Naive thymus-derived CD4-positive, alpha-beta T cell (primary cell): Measurements from ENCODE around the gene SNX5. TPM values are rescaled to one million over a fixed set of nuclear protein-coding genes. Genes with fewer than 3 reads are reported as not detected.

Experiments used
- ATAC-seq: fragments of 150-1000 bp; cut with Tn5 transposase; 2 replicates; pipeline ENCODE4 v1.10.0; 2021; ENCODE audit warnings: mild to moderate bottlenecking, moderate library complexity
- CTCF ChIA-PET: fragments of 350-600 bp; sonication (Branson Sonifier 250); formaldehyde crosslinking; loops from one replicate; lab custom pipeline; 2021; ENCODE audit warnings: antibody characterized with exemption; lab: Charles Lee
- POLR2A ChIA-PET: fragments of 350-600 bp; sonication (Branson Sonifier 250); formaldehyde crosslinking; loops from one replicate; lab custom pipeline; 2021; ENCODE audit warnings: antibody characterized with exemption, inconsistent platforms; lab: Charles Lee
- DNase-seq, 9 donors: peaks; one replicate each; pipeline versions ENCODE4 v3.0.0 to v3.0.0-alpha.2; 2020 to 2022; ENCODE audit warnings: mixed read lengths in 1 of 9
- H3K27ac ChIP-seq: one replicate; pipeline ENCODE4 v1.7.0; 2013; ENCODE audit warnings: mild to moderate bottlenecking, low read depth, low read length, moderate library complexity
- H3K27me3 ChIP-seq, 2 donors: one replicate each; pipeline ENCODE4 v1.7.0; 2013; ENCODE audit warnings: low read length in 2 of 2, mild to moderate bottlenecking in 2 of 2, moderate library complexity in 2 of 2; ENCODE audit not compliant: control insufficient read depth in 2 of 2, insufficient read depth in 2 of 2
- H3K36me3 ChIP-seq, 3 experiments: 1 replicate in 2 of 3; 2 replicates in 1 of 3; pipeline ENCODE4 v1.7.0; 2013; ENCODE audit warnings: low read length in 3 of 3, mild to moderate bottlenecking in 3 of 3, moderate library complexity in 1 of 3; ENCODE audit not compliant: insufficient read depth in 3 of 3, control insufficient read depth in 2 of 3
- H3K4me1 ChIP-seq, 2 donors: one replicate each; pipeline ENCODE4 v1.7.0; 2013; ENCODE audit warnings: low read length in 2 of 2, mild to moderate bottlenecking in 2 of 2, moderate library complexity in 1 of 2; ENCODE audit not compliant: control insufficient read depth in 2 of 2, insufficient read depth in 2 of 2
- H3K4me3 ChIP-seq: 2 replicates; pipeline ENCODE4 v1.7.0; 2013; ENCODE audit warnings: mild to moderate bottlenecking, low read length
- H3K9me3 ChIP-seq, 3 experiments: 1 replicate in 2 of 3; 2 replicates in 1 of 3; pipeline ENCODE4 v1.7.0; 2013; ENCODE audit warnings: low read length in 3 of 3; ENCODE audit not compliant: control insufficient read depth in 2 of 3
- H3K27ac Mint-ChIP-seq, 9 donors: one replicate each; pipeline ENCODE4 v1.8.0; 2020 to 2022; ENCODE audit warnings: mixed read lengths in 9 of 9, mild to moderate bottlenecking in 8 of 9, moderate library complexity in 5 of 9, inconsistent platforms in 2 of 9
- H3K27me3 Mint-ChIP-seq, 5 donors: one replicate each; pipeline ENCODE4 v1.8.0; 2021 to 2022; ENCODE audit warnings: mixed read lengths in 5 of 5, mild to moderate bottlenecking in 1 of 5
- H3K36me3 Mint-ChIP-seq, 5 donors: one replicate each; pipeline ENCODE4 v1.8.0; 2020 to 2022; ENCODE audit warnings: mixed read lengths in 5 of 5, mild to moderate bottlenecking in 3 of 5, inconsistent platforms in 1 of 5
- H3K4me1 Mint-ChIP-seq, 7 donors: one replicate each; pipeline ENCODE4 v1.8.0; 2020 to 2022; ENCODE audit warnings: mixed read lengths in 7 of 7, mild to moderate bottlenecking in 3 of 7, inconsistent platforms in 1 of 7
- H3K4me3 Mint-ChIP-seq, 10 donors: one replicate each; pipeline ENCODE4 v1.8.0; 2020 to 2022; ENCODE audit warnings: mild to moderate bottlenecking in 10 of 10, mixed read lengths in 10 of 10, moderate library complexity in 6 of 10, inconsistent platforms in 2 of 10
- H3K9me3 Mint-ChIP-seq, 11 donors: one replicate each; pipeline ENCODE4 v1.8.0; 2020 to 2022; ENCODE audit warnings: mixed read lengths in 11 of 11, mild to moderate bottlenecking in 4 of 11, inconsistent platforms in 1 of 11, moderate library complexity in 1 of 11
- intact Hi-C, 2 donors: fragments of 100-400 bp; cut with micrococcal nuclease; formaldehyde crosslinking; loops; one replicate each; pipeline ENCODE4 v1.15.1; 2023
- polyA plus RNA-seq, 2 donors: library from polyadenylated mRNA; unstranded; fragments of 300-500 nt; fragmentation: Illumina TruSeq; gene quantifications; one replicate each; pipeline ENCODE4 v1.2.3, GENCODE V29; 2021
- total RNA-seq, 6 experiments: library from RNA in 5 of 6; stranded (reverse) in 5 of 6; gene quantifications; 1 replicate in 5 of 6; 2 replicates in 1 of 6; pipeline ENCODE4 v1.2.3 and lab custom pipeline; 2021 to 2026

The SNX5 gene
- total and polyA plus RNA-seq, 7 experiments from 2014 or later = 40.2 to 148 (median 61.9) TPM

- H3K36me3 Mint-ChIP-seq = no peaks in the 10 kb centered on the region
- ChIA-PET POLR2A (no interaction called here), CTCF (no interaction called here)
- H3K9me3 Mint-ChIP-seq = no peaks in the 10 kb centered on the region
- intact Hi-C loops = no loop called here
- no peaks in the 10 kb centered on the region for H3K4me1 Mint-ChIP-seq
- ATAC-seq = no peak
- Histone ChIP-seq H3K27ac (no peak overlapping the region), H3K27me3 (no peaks in the 10 kb centered on the region), H3K36me3 (no peaks in the 10 kb centered on the region), H3K4me3 (no peak overlapping the region), H3K4me1 (no peaks in the 10 kb centered on the region), H3K9me3 (no peaks in the 10 kb centered on the region)
- H3K27ac Mint-ChIP-seq = no peak overlapping the region
- H3K4me3 Mint-ChIP-seq = no peak overlapping the region
- H3K27me3 Mint-ChIP-seq = peaks cover 0 to 2% (median 2%) of the 10 kb centered on the region in 5 donors
- DNase-seq = no peak
Measured at GRCh38 chr20:18004384-18005031, 35.9 kb upstream of the SNX5 start.

GRCh38 chr20:18003897-18004296, 35.3 kb upstream of the SNX5 start:
- Histone ChIP-seq H3K36me3 (no peaks in the 10 kb centered on the region), H3K4me3 (no peak overlapping the region), H3K9me3 (no peaks in the 10 kb centered on the region), H3K27ac (no peak overlapping the region), H3K4me1 (no peaks in the 10 kb centered on the region), H3K27me3 (no peaks in the 10 kb centered on the region)
- Mint-ChIP-seq H3K27me3 (peaks cover 0 to 5% (median 5%) of the 10 kb centered on the region in 5 donors), H3K9me3 (no peaks in the 10 kb centered on the region), H3K27ac (no peak overlapping the region), H3K4me1 (no peaks in the 10 kb centered on the region), H3K4me3 (no peak overlapping the region), H3K36me3 (no peaks in the 10 kb centered on the region)
- DNase-seq = no peak
- intact Hi-C loops = no loop called here
- POLR2A ChIA-PET = no interaction called here
- CTCF ChIA-PET = no interaction called here
- ATAC-seq = no peak

- intact Hi-C loops = no loop called here
- peaks cover 0 to 8% (median under 1%) of the 10 kb centered on the region in 7 donors for H3K4me1 Mint-ChIP-seq
- Histone ChIP-seq H3K36me3 (no peaks in the 10 kb centered on the region), H3K4me3 (no peak overlapping the region), H3K27me3 (no peaks in the 10 kb centered on the region), H3K27ac (no peak overlapping the region), H3K9me3 (no peaks in the 10 kb centered on the region), H3K4me1 (peaks cover 0 to 3% of the 10 kb centered on the region in 2 donors)
- H3K27ac Mint-ChIP-seq = peak overlapping the region in 1 of 9 donors; percentile 46
- peaks cover 3 to 8% (median 6%) of the 10 kb centered on the region in 5 donors for H3K27me3 Mint-ChIP-seq
- no peaks in the 10 kb centered on the region for H3K36me3 Mint-ChIP-seq
- ChIA-PET CTCF (interaction anchor here (0.9 kb wide), 1 partner anchor 64 kb away, joined by 3 read pairs; no protein-coding TSS in a partner anchor), POLR2A (no interaction called here)
- no peaks in the 10 kb centered on the region for H3K9me3 Mint-ChIP-seq
- no peak for ATAC-seq
- no peak overlapping the region for H3K4me3 Mint-ChIP-seq
- no peak for DNase-seq
Measured at GRCh38 chr20:18001131-18001921, 32.7 kb upstream of the SNX5 start.

GRCh38 chr20:17999566-17999965, 31.0 kb upstream of the SNX5 start:
- H3K9me3 Mint-ChIP-seq = no peaks in the 10 kb centered on the region
- ATAC-seq = no peak
- no peak for DNase-seq
- H3K27ac Mint-ChIP-seq = no peak overlapping the region
- ChIA-PET POLR2A (no interaction called here), CTCF (no interaction called here)
- intact Hi-C loops = loop anchor here (5.0 to 10.0 kb wide), 3 partner anchors 42 to 332 kb away; no protein-coding TSS in a partner anchor
- Histone ChIP-seq H3K9me3 (no peaks in the 10 kb centered on the region), H3K36me3 (no peaks in the 10 kb centered on the region), H3K27me3 (no peaks in the 10 kb centered on the region), H3K27ac (no peak overlapping the region), H3K4me3 (no peak overlapping the region), H3K4me1 (peaks cover 0 to 8% of the 10 kb centered on the region in 2 donors)
- H3K36me3 Mint-ChIP-seq = no peaks in the 10 kb centered on the region
- H3K4me1 Mint-ChIP-seq = peaks cover 4 to 19% (median 6%) of the 10 kb centered on the region in 7 donors
- H3K27me3 Mint-ChIP-seq = peaks cover 3 to 13% (median 8%) of the 10 kb centered on the region in 5 donors
- no peak overlapping the region for H3K4me3 Mint-ChIP-seq

- Histone ChIP-seq H3K27ac (no peak overlapping the region), H3K4me3 (no peak overlapping the region), H3K4me1 (peaks cover 0 to 8% of the 10 kb centered on the region in 2 donors), H3K27me3 (no peaks in the 10 kb centered on the region), H3K36me3 (no peaks in the 10 kb centered on the region), H3K9me3 (no peaks in the 10 kb centered on the region)
- DNase-seq = no peak
- no peaks in the 10 kb centered on the region for H3K9me3 Mint-ChIP-seq
- ChIA-PET POLR2A (interaction anchor here (0.6 kb wide), 1 partner anchor 69 kb away, joined by 4 read pairs; no protein-coding TSS in a partner anchor), CTCF (no interaction called here)
- no peak overlapping the region for H3K4me3 Mint-ChIP-seq
- intact Hi-C loops = loop anchor here (5.0 to 10.0 kb wide), 3 partner anchors 41 to 331 kb away; no protein-coding TSS in a partner anchor
- no peaks in the 10 kb centered on the region for H3K36me3 Mint-ChIP-seq
- peaks cover 4 to 29% (median 6%) of the 10 kb centered on the region in 7 donors for H3K4me1 Mint-ChIP-seq
- H3K27ac Mint-ChIP-seq = no peak overlapping the region
- peaks cover 3 to 13% (median 8%) of the 10 kb centered on the region in 5 donors for H3K27me3 Mint-ChIP-seq
- ATAC-seq = no peak
Measured at GRCh38 chr20:17998446-17998845, 29.9 kb upstream of the SNX5 start.

GRCh38 chr20:17995967-17996819, 27.6 kb upstream of the SNX5 start:
- peak in 7 of 9 donors; percentile 35 to 68 (median 59) for DNase-seq
- Histone ChIP-seq H3K4me3 (no peak overlapping the region), H3K27me3 (no peaks in the 10 kb centered on the region), H3K9me3 (no peaks in the 10 kb centered on the region), H3K36me3 (no peaks in the 10 kb centered on the region), H3K27ac (no peak overlapping the region), H3K4me1 (peaks cover 0 to 8% of the 10 kb centered on the region in 2 donors)
- peaks cover 4 to 45% (median 6%) of the 10 kb centered on the region in 7 donors for H3K4me1 Mint-ChIP-seq
- peak overlapping the region in 1 of 9 donors; percentile 48 for H3K27ac Mint-ChIP-seq
- ChIA-PET CTCF (interaction anchor here (0.7 to 2.1 kb wide), 6 partner anchors 29 to 492 kb away, joined by 3 to 12 read pairs (median 6); partner anchors contain the start of gene SNX5), POLR2A (no interaction called here)
- H3K27me3 Mint-ChIP-seq = peaks cover 3 to 13% (median 8%) of the 10 kb centered on the region in 5 donors
- H3K4me3 Mint-ChIP-seq = no peak overlapping the region
- peak; percentile 94 for ATAC-seq
- H3K9me3 Mint-ChIP-seq = no peaks in the 10 kb centered on the region
- peaks cover 0 to 4% (median 2%) of the 10 kb centered on the region in 5 donors for H3K36me3 Mint-ChIP-seq
- intact Hi-C loops = loop anchor here (1.0 to 10.0 kb wide), 12 partner anchors 29 to 492 kb away; partner anchors contain the start of gene RRBP1 (in 2 of the 2)
